IMR-90 (cell line): ENCODE results near the gene ADGB. TPM values are rescaled to one million over a fixed set of nuclear protein-coding genes. Genes with fewer than 3 reads are reported as not detected.

Experiments
- ATAC-seq: fragments of 200-7000 bp; cut with Tn5 transposase; 2 replicates; pipeline ENCODE4 v1.9.1; 2020; ENCODE audit warnings: low read depth, mild to moderate bottlenecking, moderate library complexity
- BruUV-seq: library from RNA; stranded (reverse); fragments of 400-500 nt; replicated peaks from 2 replicates; lab custom pipeline; 2021; lab: Mats Ljungman, UMichigan
- CTCF ChIA-PET: fragments of 300-600 bp; formaldehyde crosslinking; extraction: SDS; loops from one replicate; lab custom pipeline; 2021; ENCODE audit warnings: antibody characterized with exemption; lab: Yijun Ruan, JAX
- POLR2A ChIA-PET: fragments of 300-600 bp; sonication (Branson Sonifier 250); formaldehyde crosslinking; loops from one replicate; lab custom pipeline; 2022; ENCODE audit warnings: antibody characterized with exemption; ENCODE audit not compliant: unreplicated experiment; lab: Charles Lee
- DNase-seq: peaks from one replicate; pipeline ENCODE4 v3.0.0; 2013
- H2AFZ ChIP-seq: replicated peaks from 2 replicates; pipeline ENCODE3; 2013; ENCODE audit warnings: low read length, mild to moderate bottlenecking; ENCODE audit not compliant: poor library complexity
- H2AK5ac ChIP-seq: 2 replicates; pipeline ENCODE4 v1.6.1; 2013; ENCODE audit warnings: low read depth, low read length, inconsistent platforms
- H2AK9ac ChIP-seq: replicated peaks from 2 replicates; pipeline ENCODE3; 2013; ENCODE audit warnings: mild to moderate bottlenecking, low read depth, low read length, moderate library complexity; ENCODE audit not compliant: poor library complexity
- H2BK120ac ChIP-seq: 2 replicates; pipeline ENCODE4 v1.6.1; 2013; ENCODE audit warnings: low read depth, low read length, inconsistent platforms
- H2BK15ac ChIP-seq: 3 replicates; pipeline ENCODE4 v1.6.1; 2013; ENCODE audit warnings: low read depth, low read length, inconsistent platforms
- H2BK20ac ChIP-seq: 2 replicates; pipeline ENCODE4 v1.6.1; 2013; ENCODE audit warnings: low read depth, mild to moderate bottlenecking, inconsistent platforms, low read length, moderate library complexity
- H2BK5ac ChIP-seq: 2 replicates; pipeline ENCODE4 v1.6.1; 2013; ENCODE audit warnings: mild to moderate bottlenecking, low read depth, low read length, inconsistent platforms; ENCODE audit not compliant: poor library complexity, severe bottlenecking
- H3K14ac ChIP-seq: replicated peaks from 2 replicates; pipeline ENCODE4 v1.6.1; 2013; ENCODE audit warnings: low read depth, low read length, inconsistent platforms
- H3K18ac ChIP-seq: 2 replicates; pipeline ENCODE4 v1.6.1; 2013; ENCODE audit warnings: low read depth, low read length, control low read depth
- H3K23ac ChIP-seq: 2 replicates; pipeline ENCODE4 v1.6.1; 2013; ENCODE audit warnings: low read depth, low read length, inconsistent platforms
- H3K27ac ChIP-seq: 2 replicates; pipeline ENCODE4 v1.5.1; 2013; ENCODE audit warnings: mild to moderate bottlenecking, control low read depth, low read length; ENCODE audit not compliant: insufficient read depth
- H3K27me3 ChIP-seq: 2 replicates; pipeline ENCODE4 v1.6.1; 2013; ENCODE audit warnings: low read length; ENCODE audit not compliant: control insufficient read depth, insufficient read depth
- H3K36me3 ChIP-seq: 2 replicates; pipeline ENCODE4 v1.6.1; 2013; ENCODE audit warnings: low read length, mixed read lengths; ENCODE audit not compliant: control insufficient read depth, insufficient read depth
- H3K4ac ChIP-seq: 2 replicates; pipeline ENCODE4 v1.6.1; 2013; ENCODE audit warnings: low read depth, low read length, inconsistent platforms
- H3K4me1 ChIP-seq: 2 replicates; pipeline ENCODE4 v1.6.1; 2013; ENCODE audit warnings: low read length, mixed read lengths; ENCODE audit not compliant: control insufficient read depth, insufficient read depth
- H3K4me2 ChIP-seq: 2 replicates; pipeline ENCODE4 v1.6.1; 2013; ENCODE audit warnings: low read depth, mild to moderate bottlenecking, control low read depth, low read length, moderate library complexity
- H3K4me3 ChIP-seq: 2 replicates; pipeline ENCODE4 v1.5.1; 2013; ENCODE audit warnings: low read depth, mild to moderate bottlenecking, control low read depth, low read length, moderate library complexity; ENCODE audit not compliant: insufficient read depth
- H3K56ac ChIP-seq: 2 replicates; pipeline ENCODE4 v1.6.1; 2013; ENCODE audit warnings: low read length, inconsistent platforms; ENCODE audit not compliant: insufficient read depth; ENCODE audit errors: extremely low read depth
- H3K79me1 ChIP-seq, 2 experiments: 2 replicates each; pipeline ENCODE4 v1.6.1; 2013; ENCODE audit warnings: low read length in 2 of 2, inconsistent platforms in 1 of 2, low read depth in 1 of 2
- H3K9ac ChIP-seq: 2 replicates; pipeline ENCODE4 v1.6.1; 2013; ENCODE audit warnings: low read depth, low read length, control low read depth
- H3K9me1 ChIP-seq: 2 replicates; pipeline ENCODE4 v1.6.1; 2013; ENCODE audit warnings: low read length, inconsistent platforms; ENCODE audit not compliant: insufficient read depth
- H3K9me3 ChIP-seq: 2 replicates; pipeline ENCODE4 v1.6.1; 2013; ENCODE audit warnings: low read length; ENCODE audit not compliant: control insufficient read depth, insufficient read depth
- H4K20me1 ChIP-seq: 2 replicates; pipeline ENCODE4 v1.6.1; 2013; ENCODE audit warnings: low read length, inconsistent platforms; ENCODE audit not compliant: insufficient read depth
- H4K5ac ChIP-seq: 2 replicates; pipeline ENCODE4 v1.6.1; 2013; ENCODE audit warnings: mild to moderate bottlenecking, low read depth, low read length, control low read depth
- H4K8ac ChIP-seq, 2 experiments: 2 replicates each; pipeline ENCODE4 v1.6.1; 2013; ENCODE audit warnings: low read depth in 2 of 2, low read length in 2 of 2, control low read depth in 1 of 2, inconsistent platforms in 1 of 2
- H4K91ac ChIP-seq: 2 replicates; pipeline ENCODE4 v1.6.1; 2013; ENCODE audit warnings: low read depth, low read length, inconsistent platforms; ENCODE audit not compliant: insufficient read depth
- BHLHE40 ChIP-seq: fragments of 150-350 bp; IDR thresholded peaks from 2 replicates; pipeline ENCODE4 v1.6.1; 2016; ENCODE audit warnings: mild to moderate bottlenecking, low read depth, low read length
- CTCF ChIP-seq: conservative IDR thresholded peaks from 2 replicates; pipeline ENCODE4 v1.5.1; 2012; ENCODE audit warnings: mild to moderate bottlenecking, low read depth, low read length, improper control_type of control experiment
- ELK1 ChIP-seq: fragments of 150-350 bp; IDR thresholded peaks from 2 replicates; pipeline ENCODE4 v1.6.1; 2016; ENCODE audit warnings: low read depth, mild to moderate bottlenecking, low read length, moderate library complexity, borderline replicate concordance
- MAFK ChIP-seq: IDR thresholded peaks from 2 replicates; pipeline ENCODE4 v1.6.1; 2012; ENCODE audit warnings: low read depth, low read length, improper control_type of control experiment
- NFE2L2 ChIP-seq: fragments of 150-350 bp; IDR thresholded peaks from 2 replicates; pipeline ENCODE4 v1.6.1; 2016; ENCODE audit warnings: low read depth, mild to moderate bottlenecking, low read length
- POLR2A ChIP-seq: IDR thresholded peaks from 2 replicates; pipeline ENCODE4 v1.6.1; 2012; ENCODE audit warnings: mild to moderate bottlenecking, low read depth, low read length
- RCOR1 ChIP-seq: IDR thresholded peaks from 2 replicates; pipeline ENCODE4 v1.6.1; 2012; ENCODE audit warnings: mild to moderate bottlenecking, low read length, improper control_type of control experiment; ENCODE audit not compliant: insufficient replicate concordance
- RFX5 ChIP-seq: IDR thresholded peaks from 2 replicates; pipeline ENCODE4 v1.8.0; 2012; ENCODE audit warnings: low read depth, mild to moderate bottlenecking, low read length, moderate library complexity
- WGBS, 2 experiments: methylation state at CpG; one replicate each; pipeline versions ENCODE4 v1.1.5 to v1.1.7; 2013; ENCODE audit warnings: missing lambda C conversion rate in 2 of 2; ENCODE audit not compliant: insufficient read length in 1 of 2; ENCODE audit errors: extremely low coverage in 2 of 2; 5-methylcytosine and 5-hydroxymethylcytosine counted together
- dilution Hi-C: fragments of 300-500 bp; cut with HindIII; formaldehyde crosslinking; loops from one replicate; pipeline ENCODE4 v1.14.3; 2018; ENCODE audit warnings: low sequenced_read_pairs; ENCODE audit not compliant: unreplicated experiment
- in situ Hi-C: fragments of 300-500 bp; cut with MboI; formaldehyde crosslinking; loops from 3 replicates; pipeline ENCODE4 v1.14.3; 2019; ENCODE audit warnings: low sequenced_read_pairs, inconsistent platforms, mixed read lengths
- intact Hi-C: fragments of 100-400 bp; cut with micrococcal nuclease; formaldehyde crosslinking; loops from 2 replicates; pipeline ENCODE4 v1.10.0; 2022
- polyA plus RNA-seq, 3 experiments: library from polyadenylated mRNA; depleted of rRNA; stranded (reverse); fragments of >200 nt; gene quantifications; 2 replicates each; pipeline ENCODE4 v1.2.3, GENCODE V29; 2012; ENCODE audit warnings: low replicate concordance in 1 of 3
- total RNA-seq: library from RNA; depleted of rRNA; stranded (reverse); fragments of >200 nt; gene quantifications from 2 replicates; pipeline ENCODE4 v1.2.3, GENCODE V29; 2012

ADGB gene
- total and polyA plus RNA-seq, 2 of the 4 experiments (the other 2 are of a cell fraction), result not detected

- H2AK9ac ChIP-seq, result no peak overlapping the region
- no peaks in the 10 kb centered on the region for H4K20me1 ChIP-seq
- no peak overlapping the region for H2BK120ac ChIP-seq
- H3K4me1 ChIP-seq, result no peaks in the 10 kb centered on the region
- H2BK15ac ChIP-seq, result no peak overlapping the region
- H3K27me3 ChIP-seq, result no peaks in the 10 kb centered on the region
- no TSS peak for BruUV-seq
- H3K4me2 ChIP-seq, result no peak overlapping the region
- in situ Hi-C loops (no loop called here), intact Hi-C loops (no loop called here), dilution Hi-C loops (no loop called here)
- H3K18ac ChIP-seq, result no peak overlapping the region
- TF ChIP-seq RFX5 (no peak), MAFK (no peak), RCOR1 (no peak), CTCF (no peak), POLR2A (no peak), BHLHE40 (no peak), NFE2L2 (peak; percentile 59), ELK1 (no peak)
- no peak overlapping the region for H2BK5ac ChIP-seq
- no peak overlapping the region for H3K27ac ChIP-seq
- H3K36me3 ChIP-seq, result no peaks in the 10 kb centered on the region
- H2AFZ ChIP-seq, result no peak overlapping the region
- H3K14ac ChIP-seq, result no peak overlapping the region
- no CpG with 5 or more reads among the region's 1 CpG for WGBS, 2 experiments
- ATAC-seq, result no peak
- no peak overlapping the region for H3K9ac ChIP-seq
- no peak overlapping the region for H4K5ac ChIP-seq
- H3K4ac ChIP-seq, result no peak overlapping the region
- no peak overlapping the region for H3K4me3 ChIP-seq
- H3K79me1 ChIP-seq, result no peaks in the 10 kb centered on the region
- no peak overlapping the region for H3K23ac ChIP-seq
- no peak for DNase-seq
- H3K56ac ChIP-seq, result no peak overlapping the region
- H2AK5ac ChIP-seq, result no peak overlapping the region
- ChIA-PET CTCF (no interaction called here), POLR2A (no interaction called here)
- no peak overlapping the region for H4K91ac ChIP-seq
- H4K8ac ChIP-seq, result no peak overlapping the region
- H3K9me3 ChIP-seq, result no peaks in the 10 kb centered on the region
- H2BK20ac ChIP-seq, result no peak overlapping the region
- H3K9me1 ChIP-seq, result no peaks in the 10 kb centered on the region
Observed at GRCh38 chr6:146682919-146683318, 84.1 kb downstream of the ADGB start.
